GM19397 (cell line): ENCODE measurements around the gene TSEN34.
"Not testable (repeated sequence)": the region's sequence is repeated elsewhere in the genome, so short reads cannot be mapped to it uniquely, and the experiment has no call there.

Experiments
- ATAC-seq: cut with Tn5 transposase; IDR thresholded peaks from one replicate; pipeline ENCODE4 v1.9.1; 2021; ENCODE audit warnings: mild to moderate bottlenecking, moderate library complexity; ENCODE audit not compliant: unreplicated experiment

The TSEN34 gene

GRCh38 chr19:54160182-54160811 is 30.8 kb upstream of the TSEN34 start:
- ATAC-seq, result no peak

GRCh38 chr19:54160854-54161253 is 30.3 kb upstream of the TSEN34 start:
- no peak for ATAC-seq

GRCh38 chr19:54162241-54162805 is 28.8 kb upstream of the TSEN34 start:
- no peak for ATAC-seq

- ATAC-seq, result no peak
These were observed 28.2 kb upstream of the TSEN34 start for GRCh38 chr19:54162884-54163283.

- no peak for ATAC-seq
These were observed 26.6 kb upstream of the TSEN34 start for GRCh38 chr19:54164369-54165068.

- no peak for ATAC-seq
These were observed 25.9 kb upstream of the TSEN34 start for GRCh38 chr19:54165222-54165621.

GRCh38 chr19:54168174-54168917 is 22.8 kb upstream of the TSEN34 start:
- peak; percentile 50 for ATAC-seq

- no peak for ATAC-seq
These were observed 21.9 kb upstream of the TSEN34 start for GRCh38 chr19:54169149-54169740.

- not testable (repeated sequence) for ATAC-seq
These were observed 19.2 kb upstream of the TSEN34 start for GRCh38 chr19:54171736-54172431.

GRCh38 chr19:54172471-54173358 is 18.4 kb upstream of the TSEN34 start, which contains the start of gene TMC4:
TSS of gene TMC4 (minus strand) at chr19:54173160. CDS start at chr19:54173117, 43 bp downstream.
- no peak for ATAC-seq

GRCh38 chr19:54173359-54173699 is 17.8 kb upstream of the TSEN34 start:
- no peak for ATAC-seq

- no peak for ATAC-seq
These were observed 16.9 kb upstream of the TSEN34 start for GRCh38 chr19:54173951-54174834.

- no peak for ATAC-seq
These were observed 12.4 kb upstream of the TSEN34 start for GRCh38 chr19:54178581-54179261.

- ATAC-seq, result no peak
These were observed 11.8 kb upstream of the TSEN34 start for GRCh38 chr19:54179262-54179852.

- ATAC-seq, result no peak
These were observed 11.1 kb upstream of the TSEN34 start for GRCh38 chr19:54179921-54180461.

- ATAC-seq, result no peak
These were observed 10.4 kb upstream of the TSEN34 start for GRCh38 chr19:54180691-54181091.

- not testable (repeated sequence) for ATAC-seq
These were observed 9.2 kb upstream of the TSEN34 start for GRCh38 chr19:54181894-54182293.
